Measurements from ENCODE around the gene ZFYVE1.
"Not testable (repeated sequence)": the region's sequence is repeated elsewhere in the genome, so short reads cannot be mapped to it uniquely, and the experiment has no call there.

The ZFYVE1 gene

GRCh38 chr14:73003681-73004080, 23.2 kb downstream of the ZFYVE1 start:
- no peak for DNase-seq

GRCh38 chr14:73000073-73000472, 26.8 kb downstream of the ZFYVE1 start:
- DNase-seq: no peak

- DNase-seq: no peak
Observed at GRCh38 chr14:72999316-72999715, 27.6 kb downstream of the ZFYVE1 start.

GRCh38 chr14:72998252-72998903, 28.5 kb downstream of the ZFYVE1 start:
- no peak for DNase-seq

GRCh38 chr14:72996916-72997315, 30.0 kb downstream of the ZFYVE1 start:
- no peak for DNase-seq

- no peak for DNase-seq
Observed at GRCh38 chr14:72990171-72990570, 36.7 kb downstream of the ZFYVE1 start.

GRCh38 chr14:72986857-72987256, 40.0 kb downstream of the ZFYVE1 start:
- DNase-seq: no peak

- DNase-seq: no peak
Observed at GRCh38 chr14:72986214-72986613, 40.7 kb downstream of the ZFYVE1 start.

GRCh38 chr14:72982146-72982708, 44.7 kb downstream of the ZFYVE1 start:
- DNase-seq: no peak

- no peak for DNase-seq
Observed at GRCh38 chr14:72980863-72981262, 46.0 kb downstream of the ZFYVE1 start.

- no peak for DNase-seq
Observed at GRCh38 chr14:72978856-72979255, 48.0 kb downstream of the ZFYVE1 start.

- no peak for DNase-seq
Observed at GRCh38 chr14:72975770-72976169, 51.1 kb downstream of the ZFYVE1 start.

- no peak for DNase-seq
Observed at GRCh38 chr14:72974661-72975060, 52.2 kb downstream of the ZFYVE1 start.

- DNase-seq: no peak
Observed at GRCh38 chr14:72970824-72971434, 56.0 kb downstream of the ZFYVE1 start.

GRCh38 chr14:72970058-72970630, 56.8 kb downstream of the ZFYVE1 start:
- no peak for DNase-seq

GRCh38 chr14:72968316-72968715, 58.6 kb downstream of the ZFYVE1 start:
- no peak for DNase-seq

- DNase-seq: no peak
Observed at GRCh38 chr14:72966038-72966437, 60.9 kb downstream of the ZFYVE1 start.

- DNase-seq: no peak
Observed at GRCh38 chr14:72965249-72965648, 61.7 kb downstream of the ZFYVE1 start.

- no peak for DNase-seq
Observed at GRCh38 chr14:72962829-72963312, 64.0 kb downstream of the ZFYVE1 start.

- DNase-seq: not testable (repeated sequence)
Observed at GRCh38 chr14:72962336-72962754, 64.6 kb downstream of the ZFYVE1 start.

GRCh38 chr14:72961579-72962335, 65.1 kb downstream of the ZFYVE1 start:
- DNase-seq: no peak

GRCh38 chr14:72961016-72961415, 65.9 kb downstream of the ZFYVE1 start:
- not testable (repeated sequence) for DNase-seq

- no peak for DNase-seq
Observed at GRCh38 chr14:72958548-72958947, 68.4 kb downstream of the ZFYVE1 start.

All from activated CD4-positive, alpha-beta T cell treated with anti-CD3 and anti-CD28 coated beads, Interleukin-2, amount 50 U/mL, for 1 hour (primary cell).